OCI-LY1 (cell line): ENCODE measurements around the gene CAPN2.

Experiments
- H2AFZ ChIP-seq: fragments of 200-600 bp; sonication (generic), shearing (Covaris generic); 2 replicates; pipeline ENCODE4 v1.6.0; 2014; ENCODE audit warnings: antibody characterized with exemption, mild to moderate bottlenecking, low read length
- H3F3A ChIP-seq: fragments of 200-600 bp; sonication (generic), shearing (Covaris generic); 2 replicates; pipeline ENCODE4 v1.6.0; 2014; ENCODE audit warnings: mild to moderate bottlenecking, antibody characterized with exemption, low read length, moderate library complexity; ENCODE audit not compliant: insufficient read depth
- H3K27ac ChIP-seq: fragments of 200-600 bp; sonication (generic); 2 replicates; pipeline ENCODE4 v1.5.1; 2014; ENCODE audit warnings: low read length, mixed run types, mild to moderate bottlenecking, low read depth; ENCODE audit not compliant: poor library complexity, severe bottlenecking
- H3K27me3 ChIP-seq: fragments of 200-600 bp; sonication (generic); 2 replicates; pipeline ENCODE4 v1.6.0; 2014; ENCODE audit warnings: antibody characterized with exemption, mild to moderate bottlenecking, low read length, moderate library complexity; ENCODE audit not compliant: insufficient read depth
- H3K36me3 ChIP-seq: fragments of 200-600 bp; sonication (generic); 2 replicates; pipeline ENCODE4 v1.6.1; 2014; ENCODE audit warnings: mild to moderate bottlenecking, antibody characterized with exemption, low read length, moderate library complexity, mixed read lengths; ENCODE audit not compliant: insufficient read depth
- H3K4me1 ChIP-seq: fragments of 200-600 bp; sonication (generic); 2 replicates; pipeline ENCODE4 v1.5.1; 2014; ENCODE audit warnings: mild to moderate bottlenecking, low read length, moderate library complexity; ENCODE audit not compliant: insufficient read depth, severe bottlenecking
- H3K4me2 ChIP-seq: fragments of 200-600 bp; sonication (generic), shearing (Covaris generic); 2 replicates; pipeline ENCODE4 v1.6.1; 2014; ENCODE audit warnings: low read length
- H3K4me3 ChIP-seq: fragments of 200-600 bp; sonication (generic); 2 replicates; pipeline ENCODE4 v1.5.1; 2014; ENCODE audit warnings: low read length, low read depth, mild to moderate bottlenecking, mixed read lengths; ENCODE audit not compliant: poor library complexity, severe bottlenecking
- H3K79me2 ChIP-seq: fragments of 200-600 bp; shearing (Covaris generic); 2 replicates; pipeline ENCODE4 v1.6.1; 2016; ENCODE audit warnings: mixed run types, low read length, mixed read lengths; ENCODE audit not compliant: insufficient read depth
- H3K9ac ChIP-seq: fragments of 200-600 bp; sonication (generic), shearing (Covaris generic); 2 replicates; pipeline ENCODE4 v1.6.1; 2014; ENCODE audit warnings: mild to moderate bottlenecking, low read length, mixed read lengths
- H3K9me2 ChIP-seq: fragments of 200-600 bp; sonication (generic), shearing (Covaris generic); 2 replicates; pipeline ENCODE4 v1.6.1; 2014; ENCODE audit warnings: low read depth, mild to moderate bottlenecking, low read length, mixed read lengths
- H3K9me3 ChIP-seq: fragments of 200-600 bp; shearing (Covaris generic); 2 replicates; pipeline ENCODE4 v1.6.1; 2014; ENCODE audit warnings: low read length, mixed read lengths
- H4K20me1 ChIP-seq: fragments of 200-600 bp; sonication (generic), shearing (Covaris generic); 2 replicates; pipeline ENCODE4 v1.6.0; 2016; ENCODE audit warnings: mild to moderate bottlenecking, low read length; ENCODE audit not compliant: insufficient read depth
- EZH2 ChIP-seq: fragments of 200-600 bp; sonication (generic), shearing (Covaris generic); IDR thresholded peaks from 2 replicates; pipeline ENCODE4 v1.8.0; 2017; ENCODE audit warnings: borderline replicate concordance, mixed run types, mild to moderate bottlenecking, antibody characterized with exemption, low read length, moderate library complexity, mixed read lengths
- TF ChIP-seq, protein P1 (sequence below): fragments of 200-600 bp; sonication (generic), shearing (Covaris generic); IDR thresholded peaks from 2 replicates; pipeline ENCODE4 v1.5.1; 2017; ENCODE audit warnings: mild to moderate bottlenecking, antibody characterized with exemption, low read length, moderate library complexity, mixed read lengths

The CAPN2 gene

GRCh38 chr1:223721658-223722607, 9.6 kb downstream of the CAPN2 start:
- Histone ChIP-seq H3K4me1 (no peaks in the 10 kb centered on the region), H2AFZ (no peak overlapping the region), H3K27ac (no peak overlapping the region), H3K79me2 (no peaks in the 10 kb centered on the region), H3K9ac (no peak overlapping the region), H4K20me1 (no peaks in the 10 kb centered on the region), H3K4me2 (no peak overlapping the region), H3K36me3 (no peaks in the 10 kb centered on the region), H3K9me3 (no peaks in the 10 kb centered on the region), H3K27me3 (no peaks in the 10 kb centered on the region), H3K9me2 (no peaks in the 10 kb centered on the region), H3K4me3 (no peak overlapping the region), H3F3A (no peaks in the 10 kb centered on the region)
- TF ChIP-seq EZH2: no peak
- TF ChIP-seq, protein P1, sequence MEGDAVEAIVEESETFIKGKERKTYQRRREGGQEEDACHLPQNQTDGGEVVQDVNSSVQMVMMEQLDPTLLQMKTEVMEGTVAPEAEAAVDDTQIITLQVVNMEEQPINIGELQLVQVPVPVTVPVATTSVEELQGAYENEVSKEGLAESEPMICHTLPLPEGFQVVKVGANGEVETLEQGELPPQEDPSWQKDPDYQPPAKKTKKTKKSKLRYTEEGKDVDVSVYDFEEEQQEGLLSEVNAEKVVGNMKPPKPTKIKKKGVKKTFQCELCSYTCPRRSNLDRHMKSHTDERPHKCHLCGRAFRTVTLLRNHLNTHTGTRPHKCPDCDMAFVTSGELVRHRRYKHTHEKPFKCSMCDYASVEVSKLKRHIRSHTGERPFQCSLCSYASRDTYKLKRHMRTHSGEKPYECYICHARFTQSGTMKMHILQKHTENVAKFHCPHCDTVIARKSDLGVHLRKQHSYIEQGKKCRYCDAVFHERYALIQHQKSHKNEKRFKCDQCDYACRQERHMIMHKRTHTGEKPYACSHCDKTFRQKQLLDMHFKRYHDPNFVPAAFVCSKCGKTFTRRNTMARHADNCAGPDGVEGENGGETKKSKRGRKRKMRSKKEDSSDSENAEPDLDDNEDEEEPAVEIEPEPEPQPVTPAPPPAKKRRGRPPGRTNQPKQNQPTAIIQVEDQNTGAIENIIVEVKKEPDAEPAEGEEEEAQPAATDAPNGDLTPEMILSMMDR: no peak

DNA sequence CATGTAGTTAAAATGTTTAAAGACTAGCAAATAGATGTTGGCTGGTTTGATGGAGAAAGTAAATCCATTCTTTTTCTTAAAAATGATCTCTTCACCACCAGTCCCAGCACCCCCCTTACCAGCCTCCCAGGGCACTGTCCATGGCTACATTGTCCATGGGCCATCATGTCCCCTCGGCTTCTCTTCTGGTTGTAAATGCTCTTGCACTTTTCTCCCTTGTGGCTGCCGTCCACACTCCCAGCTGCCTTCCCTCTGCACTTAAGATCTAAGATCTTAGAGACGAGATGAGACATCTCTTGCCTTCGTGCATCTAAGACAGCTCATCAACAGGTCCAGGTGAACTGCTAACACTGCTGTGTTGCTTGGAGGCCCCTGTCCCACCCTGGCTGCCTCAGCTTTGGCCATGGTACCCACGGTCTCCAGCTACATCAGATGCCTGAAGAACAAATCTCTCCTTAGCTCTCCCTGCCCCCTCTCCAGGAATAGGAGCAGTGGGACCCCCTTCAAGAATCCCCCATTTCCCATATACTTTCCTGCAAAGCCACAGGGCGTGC, 11.1 kb downstream of the CAPN2 start:
- Histone ChIP-seq H3K27ac (no peak overlapping the region), H3K36me3 (no peaks in the 10 kb centered on the region), H3K9ac (no peak overlapping the region), H3K4me3 (no peak overlapping the region), H3K4me1 (no peaks in the 10 kb centered on the region), H4K20me1 (no peaks in the 10 kb centered on the region), H3K4me2 (no peak overlapping the region), H3K9me3 (no peaks in the 10 kb centered on the region), H3K79me2 (no peaks in the 10 kb centered on the region), H3K27me3 (0 out of 2 replicates have a peak, but pooled peaks cover 10% of the 10 kb centered on the region), H3K9me2 (no peaks in the 10 kb centered on the region), H2AFZ (no peak overlapping the region), H3F3A (no peaks in the 10 kb centered on the region)
- TF ChIP-seq, protein P1: no peak
- no peak for TF ChIP-seq EZH2

DNA sequence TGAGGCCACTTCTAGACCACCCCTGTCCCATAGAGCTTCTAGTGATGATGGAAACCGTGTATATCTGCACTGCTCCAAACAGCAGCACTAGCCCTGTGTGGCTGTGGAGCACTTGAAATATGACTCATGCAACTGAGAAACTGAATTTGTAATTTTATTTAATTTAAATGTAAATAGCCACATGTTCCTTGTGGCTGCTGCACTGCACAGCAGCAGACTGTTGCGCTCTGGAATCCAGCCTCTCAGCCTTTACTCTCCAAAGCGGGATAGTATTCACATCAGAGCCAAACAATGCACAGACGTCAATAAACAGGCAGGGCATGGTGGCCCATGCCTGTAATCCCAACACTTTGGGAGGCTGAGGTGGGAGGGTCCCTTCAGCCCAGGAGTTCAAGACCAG, 12.0 kb downstream of the CAPN2 start:
- no peak overlapping the region for H3K4me3 ChIP-seq
- H3K9me3 ChIP-seq: no peaks in the 10 kb centered on the region
- H2AFZ ChIP-seq: no peak overlapping the region
- no peaks in the 10 kb centered on the region for H4K20me1 ChIP-seq
- H3K27me3 ChIP-seq: 0 out of 2 replicates have a peak, but pooled peaks cover 10% of the 10 kb centered on the region
- H3K79me2 ChIP-seq: no peaks in the 10 kb centered on the region
- no peaks in the 10 kb centered on the region for H3K4me1 ChIP-seq
- no peak overlapping the region for H3K9ac ChIP-seq
- H3K4me2 ChIP-seq: no peak overlapping the region
- H3K9me2 ChIP-seq: no peaks in the 10 kb centered on the region
- H3K27ac ChIP-seq: no peak overlapping the region
- H3F3A ChIP-seq: no peaks in the 10 kb centered on the region
- no peaks in the 10 kb centered on the region for H3K36me3 ChIP-seq
- TF ChIP-seq EZH2: no peak
- TF ChIP-seq, protein P1: no peak
